GM19351 (cell line): ENCODE measurements around the gene SLC37A1.
A peak's percentile ranks its signal among the peaks of the same experiment; 100 is the strongest.

Experiments used
- ATAC-seq: cut with Tn5 transposase; IDR thresholded peaks from one replicate; pipeline ENCODE4 v1.9.1; 2021; ENCODE audit warnings: mild to moderate bottlenecking, moderate library complexity; ENCODE audit not compliant: unreplicated experiment

Gene SLC37A1

DNA sequence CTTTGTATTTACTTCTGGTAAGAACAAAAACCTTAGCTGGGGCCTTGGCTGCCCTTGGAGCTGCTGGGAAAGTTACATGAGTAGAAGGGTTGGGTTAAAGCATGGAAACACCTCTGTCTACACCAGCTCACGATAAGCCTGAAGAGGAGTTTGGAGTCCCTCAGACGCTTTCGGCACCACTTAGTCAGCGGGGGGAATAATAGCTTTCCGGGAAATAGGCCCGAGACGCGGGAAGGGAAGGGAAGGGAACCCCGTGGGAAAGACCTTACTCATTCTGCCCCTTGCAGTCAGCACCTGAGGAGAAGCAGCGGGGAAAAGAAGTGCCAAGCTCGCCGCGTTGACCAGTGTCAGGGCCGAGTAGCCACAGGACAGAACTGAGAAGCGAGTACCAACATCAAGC lies 73.4 kb downstream of the SLC37A1 start:
- ATAC-seq, result no peak

DNA sequence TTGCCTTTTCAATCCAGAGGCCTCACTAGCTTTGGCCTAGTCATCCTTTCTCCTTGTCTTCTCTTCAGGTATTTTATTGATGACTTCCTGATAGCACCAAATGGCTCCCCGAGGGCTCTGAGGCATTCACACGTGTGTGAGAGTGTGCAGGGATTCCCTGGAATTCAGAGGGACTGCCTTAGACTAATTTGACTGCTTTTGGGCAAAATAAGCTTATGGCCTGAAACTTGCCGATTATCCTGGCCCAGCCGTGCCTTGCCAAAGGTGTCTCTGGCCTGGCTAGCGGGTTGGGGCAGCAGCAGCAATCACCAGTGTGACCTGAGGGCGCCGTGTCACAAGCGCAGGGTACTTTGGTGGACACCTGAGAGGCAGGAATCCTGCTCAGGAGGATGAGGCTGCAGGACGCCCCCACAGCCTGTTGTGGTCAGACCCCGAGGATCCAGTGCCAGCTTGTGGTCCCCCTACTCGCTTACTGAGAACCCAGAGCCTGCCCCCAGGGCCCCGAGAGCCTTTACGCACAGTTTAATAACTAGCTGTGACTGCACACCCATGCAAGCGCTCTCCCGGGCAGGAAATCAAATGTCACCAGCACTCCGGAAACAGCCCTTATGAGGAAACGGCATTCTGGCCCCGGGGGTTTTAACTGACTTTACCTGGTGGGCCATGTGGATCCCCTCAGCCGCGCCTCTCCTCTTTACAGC lies 76.9 kb downstream of the SLC37A1 start:
- ATAC-seq, result no peak

DNA sequence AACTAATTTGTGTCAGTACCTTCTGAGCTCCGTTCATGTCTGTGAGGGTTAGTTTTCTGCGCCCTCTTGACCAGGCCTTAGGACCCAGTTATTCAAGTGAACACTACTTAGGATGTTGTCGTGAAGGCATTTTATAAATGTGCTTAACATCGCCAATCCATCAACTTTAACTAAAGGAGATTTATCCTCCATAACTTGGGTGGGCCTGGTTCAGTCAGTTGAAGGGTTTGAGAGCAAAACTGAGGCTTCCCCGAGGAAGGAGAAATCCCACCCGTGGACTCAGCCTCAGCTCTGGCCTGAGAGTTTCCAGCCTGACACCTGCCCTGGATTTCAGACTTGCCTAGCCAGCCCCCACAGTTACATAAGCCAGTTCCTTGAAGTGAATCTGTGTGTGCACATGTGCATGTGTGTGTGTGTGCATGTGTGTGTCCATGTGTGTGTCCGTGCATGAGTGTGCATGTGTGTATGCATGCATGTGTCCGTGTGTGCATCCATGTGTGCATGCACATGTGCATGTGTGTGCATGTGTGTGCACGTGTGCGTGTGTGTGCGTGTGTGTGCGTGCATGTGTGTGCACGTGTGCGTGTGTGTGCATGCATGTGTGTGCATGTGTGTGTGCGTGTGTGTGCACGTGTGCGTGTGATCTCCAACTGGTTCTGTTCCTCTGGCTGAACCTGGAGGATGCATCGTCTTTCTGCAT lies 77.7 kb downstream of the SLC37A1 start:
- no peak for ATAC-seq

DNA sequence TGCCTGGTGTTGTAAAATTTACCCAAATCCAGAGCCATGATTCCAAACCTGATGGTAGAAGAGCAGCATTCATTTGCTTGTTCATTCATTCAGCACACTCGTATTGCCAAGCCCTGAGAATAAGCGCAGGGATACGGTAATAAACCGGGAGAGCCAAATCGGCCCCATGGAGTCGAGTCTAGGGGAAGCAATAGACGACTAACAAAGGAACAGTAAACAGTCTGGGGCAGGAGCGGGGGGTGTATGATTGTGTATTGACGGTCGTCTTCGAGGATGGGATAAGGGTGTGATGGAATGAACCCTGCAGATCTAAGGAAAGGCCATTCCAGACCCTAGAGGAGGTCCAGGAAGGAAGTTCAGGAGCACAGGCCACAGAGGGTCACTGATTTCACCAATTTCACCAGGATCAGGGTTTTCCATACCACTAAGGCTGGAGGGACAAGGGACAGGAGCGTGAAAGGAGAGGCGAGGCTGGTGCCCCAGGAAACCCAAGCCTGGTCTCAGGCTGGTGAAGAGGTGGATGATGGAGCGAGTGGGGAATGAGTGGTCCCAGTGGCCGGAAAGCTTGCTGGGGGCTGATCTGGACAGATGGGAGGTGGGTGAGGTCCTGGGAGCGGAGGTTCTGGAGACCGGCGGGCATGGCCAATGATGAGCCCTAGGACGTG lies 78.6 kb downstream of the SLC37A1 start:
- no peak for ATAC-seq

DNA sequence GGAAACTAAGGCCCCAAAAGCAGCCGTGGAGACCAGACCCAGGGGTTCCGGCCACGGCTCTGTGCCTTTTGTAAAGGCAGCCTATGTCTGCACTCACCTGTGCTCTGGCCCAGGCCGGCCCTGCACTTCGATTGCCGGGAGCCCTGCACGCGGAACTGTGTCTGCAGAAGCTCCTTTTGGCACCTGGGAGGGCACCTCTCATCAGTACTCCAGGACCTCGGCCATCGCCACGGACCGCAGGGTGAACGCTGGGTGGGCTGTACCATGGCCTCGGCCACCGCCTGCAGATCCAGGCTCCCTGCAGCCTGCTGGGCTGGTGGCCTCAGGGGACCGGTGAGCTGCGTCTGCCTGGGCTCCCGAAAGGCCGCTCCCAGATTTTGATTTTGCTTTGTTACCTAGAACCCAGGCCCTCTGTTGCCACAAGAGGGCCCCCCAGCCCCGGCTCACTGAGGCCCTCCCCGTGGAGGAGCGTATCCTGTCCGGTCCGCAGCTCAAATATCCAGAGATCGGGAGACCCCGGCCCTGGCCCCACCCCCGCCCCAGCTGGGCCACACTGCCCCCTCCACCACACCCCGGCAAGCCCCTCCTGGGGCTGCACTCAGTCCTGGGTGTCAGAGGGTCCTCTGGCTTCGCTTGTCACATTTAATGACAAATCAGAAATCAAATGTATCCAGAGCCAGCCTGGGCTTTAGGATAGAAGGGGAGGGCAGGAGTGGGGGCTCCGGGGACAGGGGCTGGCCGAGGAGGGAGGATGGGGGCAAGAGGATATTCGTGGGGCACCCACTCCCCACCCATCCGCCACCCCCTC lies 79.6 kb downstream of the SLC37A1 start:
- no peak for ATAC-seq

DNA sequence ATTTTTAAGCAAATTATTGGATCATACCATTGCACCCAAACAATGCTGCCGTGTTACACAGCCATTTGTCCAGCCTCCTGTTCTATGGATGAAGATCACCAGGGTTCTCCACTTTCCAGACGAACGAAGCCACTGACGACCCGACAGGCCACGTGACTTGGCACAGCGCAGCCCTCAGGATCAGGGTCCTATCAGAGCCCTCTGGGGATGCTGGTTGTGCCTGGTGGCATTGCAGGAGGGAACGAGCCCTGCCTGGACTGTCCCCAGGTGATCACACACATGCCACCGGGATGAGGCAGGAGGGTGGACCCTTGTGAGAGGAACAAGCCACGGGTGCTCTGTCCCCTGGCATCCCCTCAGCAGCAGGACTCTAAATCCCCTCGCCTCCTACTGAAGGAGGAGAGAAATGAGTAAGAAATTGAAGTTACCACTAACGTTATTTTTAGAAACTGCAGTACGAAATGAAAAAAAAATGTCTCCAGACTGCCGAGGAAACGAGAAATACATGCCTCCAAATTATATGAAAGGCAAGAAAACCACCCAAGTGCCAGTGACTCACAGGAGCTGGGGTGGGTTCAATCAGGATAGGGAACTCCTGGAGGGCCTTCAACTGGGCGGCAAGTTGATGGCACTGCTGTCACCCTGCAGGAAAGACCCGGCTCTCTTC lies 81.1 kb downstream of the SLC37A1 start:
- no peak for ATAC-seq

DNA sequence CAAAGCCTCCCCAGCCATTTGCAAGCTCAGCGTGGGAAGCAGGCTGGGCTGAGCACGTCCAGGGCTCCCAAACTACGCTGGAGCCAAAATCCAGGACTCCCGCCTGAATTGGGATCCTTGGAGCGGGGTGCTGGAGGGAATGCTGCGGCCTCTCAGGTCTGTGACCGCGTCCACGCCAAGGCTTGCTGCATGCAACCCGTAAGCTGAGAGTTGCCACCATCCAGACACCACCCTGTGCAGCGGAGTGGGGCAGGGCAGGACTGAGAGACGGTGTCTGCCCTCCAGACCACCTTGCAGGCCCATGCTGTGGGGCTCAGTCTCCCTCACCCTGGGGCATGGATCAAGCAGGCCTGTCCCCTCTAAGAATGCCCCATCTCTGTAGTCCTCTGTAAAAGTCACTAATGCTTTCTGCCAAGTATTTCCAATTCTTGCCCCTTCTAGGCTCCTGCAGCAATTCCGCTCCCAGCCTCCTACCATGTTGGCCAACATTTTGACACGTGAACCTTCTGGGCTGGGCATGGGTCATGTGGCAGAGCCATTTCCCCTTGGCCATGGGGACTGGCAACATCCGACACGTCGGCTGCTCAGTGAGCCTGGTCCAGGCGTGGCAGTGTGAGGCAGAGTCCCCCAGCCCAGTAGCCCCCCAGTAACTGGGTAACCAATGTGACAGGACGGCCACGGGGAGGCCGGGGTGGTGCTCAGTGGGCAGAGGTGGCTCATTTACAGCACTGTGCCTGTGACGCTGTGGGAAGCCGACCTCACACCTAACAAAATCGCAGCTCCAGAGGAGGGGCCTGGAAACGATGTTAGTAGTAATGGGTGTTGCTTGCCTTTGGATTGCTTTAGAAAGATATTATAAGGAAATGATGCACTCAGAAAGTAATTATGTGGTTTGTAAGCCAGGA lies 81.9 kb downstream of the SLC37A1 start:
- no peak for ATAC-seq

DNA sequence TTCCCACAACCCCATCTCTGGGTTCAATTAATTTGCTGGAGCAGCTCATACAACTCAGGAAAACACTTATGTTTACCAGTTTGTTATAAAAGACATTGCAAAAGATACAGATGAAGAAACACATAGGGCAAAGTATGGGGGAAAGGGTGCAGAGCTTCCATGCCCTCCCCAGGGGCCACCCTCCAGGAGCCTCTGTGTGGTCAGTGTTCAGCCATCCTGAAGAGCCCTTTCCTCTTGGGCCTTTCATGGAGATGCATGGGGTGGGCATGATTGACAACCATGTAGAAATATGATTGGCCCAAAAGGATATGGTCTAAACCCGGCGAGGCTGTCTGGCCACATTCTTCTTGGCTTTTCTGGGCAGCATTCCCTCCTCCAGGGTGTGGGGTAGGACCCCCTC lies 83.0 kb downstream of the SLC37A1 start:
- no peak for ATAC-seq

DNA sequence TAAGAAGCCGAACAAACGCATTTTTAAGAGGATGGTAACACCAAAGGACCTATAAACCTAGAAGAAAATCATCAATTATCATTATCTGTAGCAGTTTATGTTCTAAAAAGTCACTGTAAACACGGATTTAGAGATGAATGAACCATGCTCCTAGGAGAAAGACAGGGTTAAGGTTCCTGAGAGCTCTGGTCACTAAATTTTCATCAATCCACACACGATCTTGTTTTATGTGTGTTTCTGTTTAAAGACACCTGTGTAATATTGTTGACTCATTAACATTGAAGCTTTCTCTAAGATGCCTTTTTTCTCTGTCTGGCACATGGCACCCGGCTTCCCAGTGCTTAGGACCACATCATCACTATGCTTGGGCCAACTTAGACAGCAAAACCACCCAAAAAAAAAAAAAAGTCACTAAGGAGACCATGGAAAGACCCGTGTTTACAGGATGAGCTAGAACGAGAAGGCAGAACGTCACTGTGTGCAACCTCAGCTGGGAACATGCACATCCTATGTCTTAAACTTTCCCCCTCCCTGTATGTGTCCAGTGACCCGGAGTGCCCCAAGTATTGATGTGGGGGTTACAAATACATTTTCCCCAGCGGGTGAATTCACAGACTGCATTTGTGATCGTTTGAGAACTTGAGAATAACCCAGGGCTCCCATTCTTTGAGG lies 84.0 kb downstream of the SLC37A1 start:
- ATAC-seq, result no peak

DNA sequence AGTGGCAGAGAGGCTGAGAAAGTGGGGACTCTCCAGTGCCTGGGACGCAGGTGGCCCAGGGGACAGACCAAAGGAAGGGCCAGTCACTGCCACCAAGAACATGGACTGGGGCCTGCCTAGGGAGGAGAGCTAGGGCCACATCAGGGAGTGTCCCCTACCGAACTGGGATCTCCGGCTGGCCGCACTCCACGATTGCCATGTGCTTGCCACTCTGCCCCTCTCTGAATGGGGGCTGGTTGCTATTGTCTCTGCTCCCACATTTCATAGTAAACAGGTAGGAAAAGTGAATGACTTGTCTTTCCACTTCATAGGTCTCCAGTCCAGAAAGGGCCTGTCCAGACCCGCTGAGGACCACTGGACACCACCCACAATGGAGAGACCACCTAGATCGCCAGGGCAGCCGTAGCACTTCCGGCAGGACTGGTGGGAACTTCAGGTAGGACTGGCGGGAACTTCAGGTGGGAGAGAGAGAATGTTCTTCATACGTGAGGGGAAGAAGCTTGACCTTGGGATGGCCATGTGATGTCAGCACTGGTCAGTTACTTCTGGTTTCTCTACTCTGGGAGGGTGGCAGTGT lies 84.6 kb downstream of the SLC37A1 start:
- no peak for ATAC-seq

DNA sequence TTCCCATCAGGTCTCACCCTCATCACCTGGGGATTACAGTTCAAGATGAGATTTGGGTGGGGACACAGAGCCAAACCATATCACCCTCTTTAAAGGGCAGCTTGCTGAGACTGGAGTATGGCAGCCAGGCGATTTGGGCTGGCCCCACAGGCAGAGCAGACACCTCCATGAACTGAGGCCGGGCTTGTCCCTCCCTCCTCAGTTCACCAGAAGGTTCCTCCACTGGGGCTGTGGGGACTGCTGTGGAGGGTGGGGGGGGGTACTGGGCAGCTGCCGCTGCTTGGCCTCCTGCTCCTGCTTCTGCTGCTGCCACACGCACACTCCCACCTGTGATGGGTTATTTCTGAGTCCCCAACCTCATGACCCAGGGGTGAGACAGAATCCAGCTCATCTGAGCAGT lies 85.8 kb downstream of the SLC37A1 start:
- ATAC-seq, result no peak

DNA sequence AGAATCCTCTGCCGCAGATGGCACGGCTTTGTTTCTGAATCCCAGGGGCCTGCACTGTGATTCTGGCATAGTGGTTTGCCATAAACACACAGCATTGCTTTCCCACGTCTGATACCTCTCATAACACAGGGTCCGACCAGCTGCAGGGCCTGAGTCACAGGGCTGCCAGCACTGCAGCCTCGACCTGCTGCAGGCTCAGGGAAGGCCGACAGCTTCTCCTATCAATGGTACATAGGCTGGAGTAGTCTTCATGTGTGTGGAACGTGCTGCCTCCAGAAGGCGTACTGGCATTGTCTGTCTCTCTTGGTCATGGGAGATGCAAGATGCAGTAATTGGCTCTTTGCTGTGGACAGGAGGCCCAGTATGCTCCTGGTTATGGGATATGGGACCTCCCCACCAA lies 86.3 kb downstream of the SLC37A1 start:
- ATAC-seq, result no peak

DNA sequence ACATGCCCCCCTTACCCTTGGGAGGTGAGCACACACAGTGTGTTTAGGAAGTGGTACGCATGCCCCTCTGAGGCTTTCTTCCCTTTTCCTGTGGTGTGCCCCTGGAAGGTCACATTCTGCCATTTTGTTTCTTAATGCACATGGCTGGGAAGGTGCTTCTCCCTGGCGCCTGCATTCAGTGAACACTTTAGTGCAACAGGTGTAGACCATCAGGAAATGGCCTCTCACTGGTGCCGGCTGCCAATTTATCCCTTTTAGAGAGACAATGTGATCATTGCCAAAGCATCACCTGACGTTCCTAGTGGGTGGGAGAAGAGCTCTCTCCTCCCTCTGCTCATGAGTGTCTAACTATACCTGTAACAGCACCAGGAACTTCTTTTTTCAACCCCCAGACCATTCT lies 88.0 kb downstream of the SLC37A1 start:
- ATAC-seq, result no peak

DNA sequence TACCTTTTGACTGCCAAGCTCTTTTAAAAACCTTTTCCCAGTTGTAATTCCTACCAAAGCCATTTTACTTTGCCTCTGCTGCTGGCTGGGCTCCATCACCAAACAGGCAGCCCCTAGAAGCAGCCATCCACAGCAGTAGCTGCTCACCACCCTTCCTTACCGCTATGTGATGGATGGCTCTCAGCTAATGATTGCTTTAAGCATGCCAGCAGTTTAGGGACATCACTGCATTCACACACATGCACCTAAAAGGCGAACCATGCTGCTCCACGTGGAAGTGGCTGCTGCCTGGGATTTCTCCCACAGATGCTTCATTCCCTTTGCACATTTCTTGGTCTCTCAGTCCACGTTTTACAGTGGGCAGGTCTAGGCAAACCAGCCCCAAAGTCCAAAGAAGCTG lies 93.5 kb downstream of the SLC37A1 start:
- no peak for ATAC-seq

DNA sequence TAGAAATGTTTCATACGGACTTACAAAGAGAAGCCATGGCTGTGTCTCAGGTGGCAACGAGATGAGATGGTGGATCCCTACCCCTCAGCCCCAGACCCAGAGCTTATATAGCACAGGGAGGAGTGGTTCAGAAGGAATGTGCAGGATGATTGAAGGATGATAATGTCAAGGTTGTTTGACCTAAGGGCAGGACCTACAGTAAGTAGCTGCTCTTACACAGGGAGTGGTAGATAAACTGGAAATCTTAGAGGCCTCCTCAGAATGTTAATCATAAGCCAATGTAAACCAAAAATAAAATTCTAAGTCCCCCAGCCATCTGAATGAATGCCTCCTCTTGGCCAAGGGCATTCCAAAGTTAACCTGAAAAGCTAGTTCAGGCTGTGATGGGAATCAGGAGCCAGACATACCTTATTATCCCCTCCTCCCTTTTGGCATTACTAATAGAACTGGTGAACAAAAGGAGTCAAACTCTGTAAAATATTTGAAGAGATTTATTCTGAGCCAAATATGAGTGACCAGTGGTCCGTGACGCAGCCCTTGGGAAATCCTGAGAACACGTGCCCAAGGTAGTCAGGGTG lies 94.0 kb downstream of the SLC37A1 start:
- no peak for ATAC-seq

DNA sequence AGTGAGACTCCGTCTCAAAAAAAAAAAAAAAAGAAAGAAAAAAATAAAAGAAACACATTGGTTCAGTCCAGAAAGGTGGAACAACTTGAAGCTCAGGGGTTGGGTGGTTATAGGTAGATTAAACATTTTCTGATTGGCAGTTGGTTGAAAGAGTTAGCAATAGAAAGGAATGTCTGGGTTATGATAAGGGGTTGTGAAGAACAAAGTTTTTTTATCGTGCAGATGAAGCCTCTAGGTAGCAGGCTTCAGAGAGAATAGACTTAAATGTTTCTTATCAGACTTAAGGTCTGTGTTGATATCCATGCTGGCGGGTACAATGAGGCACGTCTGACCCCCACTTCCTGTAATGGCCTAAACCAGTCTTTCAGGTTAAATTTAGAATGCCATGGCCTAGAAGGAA lies 94.8 kb downstream of the SLC37A1 start:
- no peak for ATAC-seq

DNA sequence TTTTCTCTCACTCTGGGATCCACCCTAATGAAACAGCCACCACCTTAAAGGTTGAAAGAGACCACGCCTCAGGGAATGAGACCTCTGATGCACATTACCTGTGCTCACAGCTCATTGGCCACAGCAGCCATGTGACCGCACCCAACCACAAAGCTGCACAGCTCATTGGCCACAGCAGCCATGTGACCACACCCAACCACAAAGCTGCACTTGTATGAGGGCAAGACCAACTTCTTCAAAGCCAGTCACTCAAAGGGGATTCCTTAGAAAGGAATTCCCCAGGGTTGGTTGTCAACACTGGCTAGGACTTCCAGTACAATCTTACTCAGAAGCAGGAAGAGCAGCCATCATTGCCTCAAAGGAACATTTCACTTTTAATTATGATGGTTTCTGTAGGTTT lies 96.2 kb downstream of the SLC37A1 start:
- peak; percentile 63 for ATAC-seq

DNA sequence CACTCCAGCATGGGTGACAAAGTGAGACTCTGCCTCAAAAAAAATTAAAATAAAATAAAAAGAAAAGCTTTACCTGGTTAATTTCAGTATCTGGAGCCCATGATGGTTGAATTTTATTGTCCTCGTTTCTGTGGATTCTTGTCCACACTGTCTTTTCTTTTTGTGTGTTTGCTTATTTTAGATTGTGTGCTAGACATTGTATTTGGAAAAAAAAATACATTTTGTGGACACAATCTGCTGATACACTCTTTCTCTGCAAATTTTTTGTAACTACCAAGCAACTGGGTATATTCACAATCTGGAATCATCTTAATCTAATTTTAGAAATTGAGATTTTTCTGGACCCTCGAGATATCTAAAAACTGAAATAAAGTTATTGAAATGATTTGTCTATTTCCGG lies 98.2 kb downstream of the SLC37A1 start:
- no peak for ATAC-seq

DNA sequence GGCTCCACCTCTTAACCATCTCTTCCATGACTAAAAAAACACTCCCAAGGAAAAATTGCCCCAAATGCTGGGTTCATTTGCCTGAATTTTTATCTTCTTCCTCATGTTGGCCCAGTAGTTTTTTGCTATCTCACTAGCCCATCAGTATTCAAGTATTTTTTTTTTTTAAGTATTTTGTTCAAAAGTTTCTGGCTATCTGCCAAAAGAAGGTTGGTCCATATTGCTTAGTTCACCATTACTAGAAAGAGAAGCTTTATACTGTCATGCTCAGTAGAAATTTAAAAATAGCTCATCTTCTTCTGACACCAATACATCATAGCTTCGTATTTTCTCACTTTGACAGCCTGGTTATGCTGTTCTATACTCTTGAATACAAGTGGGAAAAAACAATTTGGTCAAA lies 98.7 kb downstream of the SLC37A1 start:
- no peak for ATAC-seq
